ENCODE results near the gene MAPKAPK3. TPM values are rescaled to one million over a fixed set of nuclear protein-coding genes. Genes with fewer than 3 reads are reported as not detected.

Gene MAPKAPK3
- total and polyA plus RNA-seq, 2 donors (not counting 3 experiments of a cell fraction or from before 2014, with no cell fraction given) = 21.3 to 30.5 TPM

GRCh38 chr3:50666837-50667236 is 49.9 kb downstream of the MAPKAPK3 start:
- Histone ChIP-seq H3K4me3 (replicated peaks in 1 of 3; ENCODE audit: insufficient read depth in 1 of 3, low read depth in 1 of 3, low read length in 3 of 3) (no peak overlapping the region), H3K27me3 (ENCODE audit: control insufficient read depth in 2 of 2, insufficient read depth in 2 of 2, low read length in 2 of 2) (peaks cover 18% of the 10 kb centered on the region in 2 experiments), H2AFZ (ENCODE audit: low read depth, low read length) (no peak overlapping the region), H3K27ac (ENCODE audit: insufficient read depth, low read depth, low read length) (no peak overlapping the region), H3K4me1 (ENCODE audit: control insufficient read depth, extremely low read depth, insufficient read depth, low read length) (no peaks in the 10 kb centered on the region), H3K9me3 (replicated peaks; ENCODE audit: control insufficient read depth, insufficient read depth, low read length) (no peaks in the 10 kb centered on the region), H3K9ac (replicated peaks; ENCODE audit: extremely low read depth, insufficient read depth, low read length) (no peak overlapping the region), H3K9me1 (replicated peaks; ENCODE audit: control insufficient read depth, extremely low read depth, insufficient read depth, low read length) (no peaks in the 10 kb centered on the region), H3K79me2 (ENCODE audit: control insufficient read depth, insufficient read depth, low read length) (no peaks in the 10 kb centered on the region), H3K4me2 (ENCODE audit: insufficient read depth, low read length) (no peak overlapping the region), H4K20me1 (replicated peaks; ENCODE audit: control insufficient read depth, extremely low read depth, insufficient read depth, low read length) (no peaks in the 10 kb centered on the region), H3K36me3 (ENCODE audit: control insufficient read depth in 2 of 2, extremely low read depth in 1 of 2, insufficient read depth in 2 of 2, low read length in 2 of 2) (no peaks in the 10 kb centered on the region)
- ChIA-PET POLR2A (no interaction called here), CTCF (no interaction called here)
- dilution Hi-C loops (cut with MboI; ENCODE audit: extremely low pct_ligation_motif_present, low sequenced_read_pairs) = no loop called here
- intact Hi-C loops (cut with micrococcal nuclease) = no loop called here
- FAIRE-seq (no peak), DNase-seq (ENCODE audit: low read depth, low spot score) (no peak)
- TF ChIP-seq FOS (IDR thresholded peaks at IDR 0.05; ENCODE audit: borderline replicate concordance, insufficient read depth, low read length) = no peak
- no peak for TF ChIP-seq MAX (IDR thresholded peaks at IDR 0.05; ENCODE audit: insufficient read depth, insufficient read length)
- no peak for TF ChIP-seq JUN (IDR thresholded peaks at IDR 0.05; ENCODE audit: borderline replicate concordance, insufficient read depth, insufficient read length, low read depth)
- no peak for TF ChIP-seq POLR2A (IDR thresholded peaks at IDR 0.05; ENCODE audit: low read depth, low read length)
- TF ChIP-seq POLR2AphosphoS5 (IDR thresholded peaks at IDR 0.05; ENCODE audit: insufficient read depth, low read depth, low read length) = no peak
- no peak for TF ChIP-seq GATA2 (IDR thresholded peaks at IDR 0.05; ENCODE audit: insufficient read depth, insufficient read length, low read depth, low read length)
- no peak for TF ChIP-seq CTCF (IDR thresholded peaks at IDR 0.05; ENCODE audit: extremely low read depth in 1 of 2, insufficient read depth in 1 of 2, low read depth in 1 of 2, low read length in 2 of 2)
- no peak for TF ChIP-seq EZH2 (IDR thresholded peaks at IDR 0.05; ENCODE audit: borderline replicate concordance, low read depth, low read length, severe bottlenecking)
- no peak for TF ChIP-seq MYC (IDR thresholded peaks at IDR 0.05; ENCODE audit: low read depth, low read length)
- no TSS peak for BruUV-seq (replicated peaks)

Data from endothelial cell of umbilical vein (primary cell).